ENCODE data around the gene EFHD1. TPM values are rescaled to one million over a fixed set of nuclear protein-coding genes. Genes with fewer than 3 reads are reported as not detected.

Gene EFHD1
- total RNA-seq, result not detected in 2 replicates

GRCh38 chr2:232633413-232634205 is at the start of gene EFHD1:
TSS of gene EFHD1 (plus strand) at chr2:232633604. CDS start at chr2:232633705, 101 bp downstream.
- peak; percentile 50 for DNase-seq
- Mint-ChIP-seq H3K36me3 (ENCODE audit: low read depth) (no peaks in the 10 kb centered on the region), H3K27ac (no peak within 1 kb of the TSS), H3K4me3 (peak within 1 kb of the TSS; percentile 45), H3K4me1 (peaks cover 8% of the 10 kb centered on the region), H3K27me3 (peaks cover 38% of the 10 kb centered on the region), H3K9me3 (no peaks in the 10 kb centered on the region)
- ChIA-PET CTCF (interaction anchor here (1.0 kb wide), 1 partner anchor 23 kb away, joined by 4 read pairs; no protein-coding TSS in a partner anchor), POLR2A (no interaction called here)
- no peak for TF ChIP-seq CTCF (IDR thresholded peaks at IDR 0.05)
- intact Hi-C loops (cut with micrococcal nuclease), result no loop called here
- ATAC-seq (ENCODE audit: low read depth), result peak; percentile 95

- DNase-seq, result no peak
- ChIA-PET CTCF (no interaction called here), POLR2A (no interaction called here)
- Mint-ChIP-seq H3K27ac (no peak overlapping the region), H3K4me3 (no peak overlapping the region), H3K36me3 (ENCODE audit: low read depth) (peaks cover 52% of the 10 kb centered on the region), H3K9me3 (no peaks in the 10 kb centered on the region), H3K4me1 (peaks cover 6% of the 10 kb centered on the region), H3K27me3 (no peaks in the 10 kb centered on the region)
- no peak for TF ChIP-seq CTCF (IDR thresholded peaks at IDR 0.05)
- intact Hi-C loops (cut with micrococcal nuclease), result no loop called here
- ATAC-seq (ENCODE audit: low read depth), result no peak
These were observed 49.2 kb upstream of the EFHD1 start for GRCh38 chr2:232584238-232584637.

- Mint-ChIP-seq H3K27me3 (no peaks in the 10 kb centered on the region), H3K4me1 (no peaks in the 10 kb centered on the region), H3K4me3 (no peak overlapping the region), H3K36me3 (ENCODE audit: low read depth) (peaks cover 29% of the 10 kb centered on the region), H3K9me3 (no peaks in the 10 kb centered on the region), H3K27ac (no peak overlapping the region)
- ChIA-PET CTCF (no interaction called here), POLR2A (no interaction called here)
- DNase-seq, result no peak
- intact Hi-C loops (cut with micrococcal nuclease), result no loop called here
- ATAC-seq (ENCODE audit: low read depth), result no peak
- no peak for TF ChIP-seq CTCF (IDR thresholded peaks at IDR 0.05)
These were observed 46.4 kb upstream of the EFHD1 start for GRCh38 chr2:232586943-232587505.

- Mint-ChIP-seq H3K4me1 (no peaks in the 10 kb centered on the region), H3K27me3 (no peaks in the 10 kb centered on the region), H3K27ac (no peak overlapping the region), H3K36me3 (ENCODE audit: low read depth) (peaks cover 24% of the 10 kb centered on the region), H3K4me3 (no peak overlapping the region), H3K9me3 (no peaks in the 10 kb centered on the region)
- intact Hi-C loops (cut with micrococcal nuclease), result no loop called here
- ATAC-seq (ENCODE audit: low read depth), result no peak
- ChIA-PET CTCF (no interaction called here), POLR2A (no interaction called here)
- TF ChIP-seq CTCF (IDR thresholded peaks at IDR 0.05), result no peak
- DNase-seq, result no peak
These were observed 45.9 kb upstream of the EFHD1 start for GRCh38 chr2:232587512-232587911.

- ChIA-PET CTCF (no interaction called here), POLR2A (no interaction called here)
- DNase-seq, result no peak
- intact Hi-C loops (cut with micrococcal nuclease), result no loop called here
- H3K36me3 Mint-ChIP-seq (ENCODE audit: low read depth), result peaks cover 19% of the 10 kb centered on the region
- no peak for ATAC-seq (ENCODE audit: low read depth)
- no peaks in the 10 kb centered on the region for H3K4me1 Mint-ChIP-seq
- H3K27ac Mint-ChIP-seq, result no peak overlapping the region
- H3K27me3 Mint-ChIP-seq, result no peaks in the 10 kb centered on the region
- H3K4me3 Mint-ChIP-seq, result no peak overlapping the region
- no peak for TF ChIP-seq CTCF (IDR thresholded peaks at IDR 0.05)
- H3K9me3 Mint-ChIP-seq, result no peaks in the 10 kb centered on the region
These were observed 45.4 kb upstream of the EFHD1 start for GRCh38 chr2:232588031-232588430.

All from activated B cell treated with CpG ODN at 0.5 μM for 24 hours (primary cell).